HG03565 (cell line): ENCODE measurements around the gene BORCS6.

Experiments
- ATAC-seq: cut with Tn5 transposase; IDR thresholded peaks from one replicate; pipeline ENCODE4 v1.9.1; 2021; ENCODE audit warnings: mild to moderate bottlenecking, moderate library complexity; ENCODE audit not compliant: unreplicated experiment

The BORCS6 gene

GRCh38 chr17:8143581-8144400, 46.2 kb downstream of the BORCS6 start:
- ATAC-seq: no peak

GRCh38 chr17:8142887-8143580, 46.9 kb downstream of the BORCS6 start:
- no peak for ATAC-seq

- no peak for ATAC-seq
Measured at GRCh38 chr17:8142158-8142886, 47.7 kb downstream of the BORCS6 start.

GRCh38 chr17:8141741-8142140, 48.2 kb downstream of the BORCS6 start:
- ATAC-seq: no peak

- no peak for ATAC-seq
Measured at GRCh38 chr17:8141045-8141444, 48.9 kb downstream of the BORCS6 start.

- ATAC-seq: no peak
Measured at GRCh38 chr17:8140065-8141029, 49.6 kb downstream of the BORCS6 start.

GRCh38 chr17:8138672-8139371, 51.2 kb downstream of the BORCS6 start:
- ATAC-seq: peak; percentile 59

GRCh38 chr17:8138374-8138671, 51.7 kb downstream of the BORCS6 start:
- no peak for ATAC-seq
